Natural killer cell (primary cell): ENCODE measurements around the gene ARL13B. TPM values are rescaled to one million over a fixed set of nuclear protein-coding genes. Genes with fewer than 3 reads are reported as not detected.

Experiments
- ATAC-seq, 3 donors: fragments of 150-1000 bp in 2 of 3; fragments of 200-7000 bp in 1 of 3; cut with Tn5 transposase; 1 replicate in 1 of 3; 2 replicates in 2 of 3; pipeline ENCODE4 v1.10.0; 2021; ENCODE audit warnings: mild to moderate bottlenecking in 2 of 3, moderate library complexity in 2 of 3
- DNase-seq, 2 donors: peaks; one replicate each; pipeline versions ENCODE4 v3.0.0 to v3.0.0-alpha.2; 2013 to 2021; ENCODE audit warnings: mixed read lengths in 1 of 2
- H3K27ac ChIP-seq: one replicate; pipeline ENCODE4 v1.5.1; 2013; ENCODE audit warnings: mild to moderate bottlenecking, low read length
- H3K27me3 ChIP-seq: one replicate; pipeline ENCODE4 v1.6.1; 2013; ENCODE audit warnings: low read length; ENCODE audit not compliant: control insufficient read depth, insufficient read depth
- H3K36me3 ChIP-seq: one replicate; pipeline ENCODE4 v1.6.1; 2013; ENCODE audit warnings: low read length; ENCODE audit not compliant: control insufficient read depth, insufficient read depth
- H3K4me1 ChIP-seq: one replicate; pipeline ENCODE4 v1.6.1; 2013; ENCODE audit warnings: low read length; ENCODE audit not compliant: control insufficient read depth, insufficient read depth
- H3K4me3 ChIP-seq: one replicate; pipeline ENCODE4 v1.5.1; 2013; ENCODE audit warnings: low read length
- H3K9me3 ChIP-seq: one replicate; pipeline ENCODE4 v1.6.1; 2013; ENCODE audit warnings: low read length; ENCODE audit not compliant: control insufficient read depth, insufficient read depth
- H3K27ac Mint-ChIP-seq, 2 donors: one replicate each; pipeline ENCODE4 v1.8.0; 2022; ENCODE audit warnings: mild to moderate bottlenecking in 2 of 2, mixed read lengths in 2 of 2, moderate library complexity in 1 of 2
- H3K27me3 Mint-ChIP-seq, 2 donors: one replicate each; pipeline ENCODE4 v1.8.0; 2022; ENCODE audit warnings: low read depth in 2 of 2, mixed read lengths in 2 of 2
- H3K36me3 Mint-ChIP-seq: one replicate; pipeline ENCODE4 v1.8.0; 2022; ENCODE audit warnings: mixed read lengths
- H3K4me1 Mint-ChIP-seq, 2 donors: one replicate each; pipeline ENCODE4 v1.8.0; 2022; ENCODE audit warnings: mixed read lengths in 2 of 2
- H3K4me3 Mint-ChIP-seq: one replicate; pipeline ENCODE4 v1.8.0; 2022; ENCODE audit warnings: mild to moderate bottlenecking, moderate library complexity, mixed read lengths
- H3K9me3 Mint-ChIP-seq, 2 donors: one replicate each; pipeline ENCODE4 v1.8.0; 2022; ENCODE audit warnings: mixed read lengths in 2 of 2
- CTCF ChIP-seq: fragments of 200-600 bp; IDR thresholded peaks from one replicate; pipeline ENCODE4 v1.8.0; 2022; ENCODE audit warnings: antibody characterized with exemption
- WGBS: methylation state at CpG from one replicate; pipeline ENCODE4 v1.1.7; 2013; ENCODE audit warnings: missing lambda C conversion rate; ENCODE audit not compliant: insufficient coverage; 5-methylcytosine and 5-hydroxymethylcytosine counted together
- intact Hi-C: fragments of 100-400 bp; cut with micrococcal nuclease; formaldehyde crosslinking; loops from one replicate; pipeline ENCODE4 v1.14.2; 2022
- total RNA-seq, 4 donors: library from RNA; stranded (reverse); fragments of 120-200 nt in 1 of 4; gene quantifications; one replicate each; pipeline versions ENCODE4 v1.2.3 to v1.2.4, GENCODE V29; 2013 to 2022

ARL13B gene
- total RNA-seq, 3 donors from 2014 or later (not counting 1 experiment from before 2014, with no cell fraction given) = 8.3 to 14.3 (median 10.5) TPM

GRCh38 chr3:94081884-94082283, 101.9 kb downstream of the ARL13B start:
- DNase-seq (no peak), ATAC-seq (no peak)
- Histone ChIP-seq H3K4me1 (peaks cover 18% of the 10 kb centered on the region), H3K4me3 (no peak overlapping the region), H3K9me3 (no peaks in the 10 kb centered on the region), H3K27ac (no peak overlapping the region), H3K36me3 (peaks cover 7% of the 10 kb centered on the region), H3K27me3 (no peaks in the 10 kb centered on the region)
- peaks cover 8% of the 10 kb centered on the region for H3K36me3 Mint-ChIP-seq
- WGBS = over 99% methylated on average over 4 of the region's 5 CpGs
- peaks cover 0 to 3% of the 10 kb centered on the region in 2 donors for H3K9me3 Mint-ChIP-seq
- no peaks in the 10 kb centered on the region for H3K27me3 Mint-ChIP-seq
- no peak for TF ChIP-seq CTCF
- peak overlapping the region; percentile 33 to 74 for H3K27ac Mint-ChIP-seq
- H3K4me1 Mint-ChIP-seq = peaks cover 58 to 59% of the 10 kb centered on the region in 2 donors
- intact Hi-C loops = no loop called here
- peak overlapping the region; percentile 54 for H3K4me3 Mint-ChIP-seq

GRCh38 chr3:94082391-94082937, 102.5 kb downstream of the ARL13B start:
- H3K4me3 Mint-ChIP-seq = no peak overlapping the region
- peak overlapping the region; percentile 33 to 74 for H3K27ac Mint-ChIP-seq
- H3K27me3 Mint-ChIP-seq = no peaks in the 10 kb centered on the region
- H3K4me1 Mint-ChIP-seq = peaks cover 58 to 59% of the 10 kb centered on the region in 2 donors
- Histone ChIP-seq H3K4me1 (peaks cover 18% of the 10 kb centered on the region), H3K27me3 (no peaks in the 10 kb centered on the region), H3K27ac (no peak overlapping the region), H3K36me3 (peaks cover 7% of the 10 kb centered on the region), H3K4me3 (no peak overlapping the region), H3K9me3 (no peaks in the 10 kb centered on the region)
- intact Hi-C loops = no loop called here
- no peak for ATAC-seq
- no peak for DNase-seq
- TF ChIP-seq CTCF = no peak
- peaks cover 7% of the 10 kb centered on the region for H3K36me3 Mint-ChIP-seq
- peaks cover 0 to 3% of the 10 kb centered on the region in 2 donors for H3K9me3 Mint-ChIP-seq
- WGBS = 95% methylated on average over 6 of the region's 8 CpGs

- DNase-seq (no peak), ATAC-seq (peak; percentile 64 to 78 (median 76))
- TF ChIP-seq CTCF = no peak
- H3K36me3 Mint-ChIP-seq = no peaks in the 10 kb centered on the region
- peak overlapping the region; percentile 33 to 74 for H3K27ac Mint-ChIP-seq
- no peaks in the 10 kb centered on the region for H3K9me3 Mint-ChIP-seq
- Histone ChIP-seq H3K4me1 (peaks cover 18% of the 10 kb centered on the region), H3K9me3 (no peaks in the 10 kb centered on the region), H3K27me3 (no peaks in the 10 kb centered on the region), H3K27ac (peak overlapping the region; percentile 27), H3K36me3 (peaks cover 13% of the 10 kb centered on the region), H3K4me3 (no peak overlapping the region)
- intact Hi-C loops = no loop called here
- H3K27me3 Mint-ChIP-seq = no peaks in the 10 kb centered on the region
- H3K4me1 Mint-ChIP-seq = peaks cover 56% of the 10 kb centered on the region in 2 donors
- WGBS = 61% methylated on average over 4 of the region's 4 CpGs
- peak overlapping the region; percentile 64 for H3K4me3 Mint-ChIP-seq
Observed at GRCh38 chr3:94083261-94083660, 103.3 kb downstream of the ARL13B start.

- Histone ChIP-seq H3K27me3 (no peaks in the 10 kb centered on the region), H3K4me1 (no peaks in the 10 kb centered on the region), H3K9me3 (no peaks in the 10 kb centered on the region), H3K27ac (no peak overlapping the region), H3K36me3 (peaks cover 23% of the 10 kb centered on the region), H3K4me3 (no peak overlapping the region)
- WGBS = 100% methylated on average over 1 of the region's 1 CpG
- H3K27me3 Mint-ChIP-seq = no peaks in the 10 kb centered on the region
- no peaks in the 10 kb centered on the region for H3K9me3 Mint-ChIP-seq
- intact Hi-C loops = no loop called here
- ATAC-seq (no peak), DNase-seq (no peak)
- peaks cover 7 to 11% of the 10 kb centered on the region in 2 donors for H3K4me1 Mint-ChIP-seq
- peaks cover 8% of the 10 kb centered on the region for H3K36me3 Mint-ChIP-seq
- TF ChIP-seq CTCF = no peak
- H3K27ac Mint-ChIP-seq = no peak overlapping the region
- H3K4me3 Mint-ChIP-seq = no peak overlapping the region
Observed at GRCh38 chr3:94089126-94089525, 109.2 kb downstream of the ARL13B start.
